Keratinocyte (primary cell): ENCODE data around the gene AGFG1.

Experiments used
- CTCF ChIP-seq, 3 experiments: IDR thresholded peaks in 1 of 3; conservative IDR thresholded peaks in 1 of 3; optimal IDR thresholded peaks in 1 of 3; 2 replicates in 2 of 3; 3 replicates in 1 of 3; pipeline versions ENCODE3 to v1.5.1; 2011; ENCODE audit warnings: low read length in 3 of 3, mild to moderate bottlenecking in 3 of 3, moderate library complexity in 2 of 3, control low read depth in 1 of 3, inconsistent platforms in 1 of 3; ENCODE audit not compliant: insufficient read depth in 2 of 3; ENCODE audit errors: extremely low read depth in 1 of 3
- EZH2 ChIP-seq: IDR thresholded peaks from one replicate; pipeline ENCODE4 v1.6.1; 2012; ENCODE audit warnings: inconsistent platforms, mild to moderate bottlenecking, low read length, moderate library complexity

- no peak for TF ChIP-seq CTCF (optimal IDR thresholded peaks at IDR 0.05 in 1 of 3, IDR thresholded peaks at IDR 0.05 in 1 of 3, conservative IDR thresholded peaks at IDR 0.05 in 1 of 3; ENCODE audit: extremely low read depth in 1 of 3, insufficient read depth in 2 of 3, low read length in 3 of 3)
- TF ChIP-seq EZH2 = no peak
Observed at GRCh38 chr2:227450926-227451654, 20.9 kb upstream of the AGFG1 start.
